GM12878 (cell line): ENCODE data around the gene LIMD2. TPM values are rescaled to one million over a fixed set of nuclear protein-coding genes. Genes with fewer than 3 reads are reported as not detected.

Experiments
- ATAC-seq: fragments of 200-7000 bp; cut with Tn5 transposase; 3 replicates; pipeline ENCODE4 v1.9.1; 2020; ENCODE audit warnings: mild to moderate bottlenecking, moderate library complexity
- BruUV-seq: library from RNA; stranded (reverse); fragments of 400-500 nt; replicated peaks from 2 replicates; lab custom pipeline; 2021; lab: Mats Ljungman, UMichigan
- CTCF ChIA-PET: fragments of 300-600 bp; sonication (Branson Sonifier 250); formaldehyde crosslinking; extraction: SDS; loops from one replicate; lab custom pipeline; 2021; ENCODE audit warnings: inconsistent platforms; lab: Yijun Ruan, JAX
- POLR2A ChIA-PET: fragments of 350-600 bp; formaldehyde crosslinking; extraction: SDS; loops from one replicate; lab custom pipeline; 2021; ENCODE audit warnings: inconsistent platforms; lab: Charles Lee
- RAD21 ChIA-PET: fragments of 300-600 bp; sonication (Branson Sonifier 250); formaldehyde crosslinking; loops from one replicate; lab custom pipeline; 2023; ENCODE audit warnings: antibody characterized with exemption; ENCODE audit not compliant: unreplicated experiment; lab: Charles Lee
- SMC1A ChIA-PET: fragments of 300-600 bp; sonication (Branson Sonifier 250); formaldehyde crosslinking; loops from one replicate; lab custom pipeline; 2023; ENCODE audit not compliant: unreplicated experiment, uncharacterized antibody; lab: Charles Lee
- DNase-seq: peaks from one replicate; pipeline ENCODE4 v3.0.0-alpha.2; 2011; ENCODE audit warnings: low read depth, low spot score
- FAIRE-seq: peaks from 3 replicates; lab custom pipeline; 2011; peaks lifted over from hg19 to GRCh38; lab: Jason Lieb, UNC
- H2AFZ ChIP-seq: 2 replicates; pipeline ENCODE4 v1.6.0; 2011; ENCODE audit warnings: low read depth, low read length, control low read depth; ENCODE audit not compliant: control insufficient read depth
- H3K27ac ChIP-seq: 2 replicates; pipeline ENCODE4 v1.5.1; 2011; ENCODE audit warnings: control low read depth; ENCODE audit not compliant: control insufficient read depth, insufficient read depth
- H3K27me3 ChIP-seq, 2 experiments: replicated peaks in 1 of 2; 2 replicates each; pipeline versions ENCODE4 v1.6.0 to v1.6.1; 2011; ENCODE audit warnings: low read length in 1 of 2; ENCODE audit not compliant: control insufficient read depth in 2 of 2, insufficient read depth in 2 of 2
- H3K36me3 ChIP-seq, 2 experiments: 2 replicates each; pipeline ENCODE4 v1.5.1; 2011; ENCODE audit warnings: low read length in 1 of 2; ENCODE audit not compliant: control insufficient read depth in 2 of 2, insufficient read depth in 2 of 2
- H3K4me1 ChIP-seq: 2 replicates; pipeline ENCODE4 v1.6.1; 2011; ENCODE audit warnings: mild to moderate bottlenecking, low read length, moderate library complexity, mixed read lengths; ENCODE audit not compliant: control insufficient read depth, insufficient read depth
- H3K4me2 ChIP-seq: 2 replicates; pipeline ENCODE4 v1.6.0; 2011; ENCODE audit warnings: control low read depth; ENCODE audit not compliant: control insufficient read depth, insufficient read depth
- H3K4me3 ChIP-seq: fragments of 200-600 bp; sonication (generic); 2 replicates; pipeline ENCODE4 v1.5.1; 2016
- H3K79me2 ChIP-seq: 2 replicates; pipeline ENCODE4 v1.6.0; 2011; ENCODE audit warnings: low read length; ENCODE audit not compliant: control insufficient read depth, insufficient read depth
- H3K9ac ChIP-seq: 2 replicates; pipeline ENCODE4 v1.8.0; 2011; ENCODE audit warnings: low read length, control low read depth, mixed read lengths; ENCODE audit not compliant: control insufficient read depth, insufficient read depth
- H3K9me3 ChIP-seq: replicated peaks from 3 replicates; pipeline ENCODE4 v1.5.1; 2011; ENCODE audit warnings: mild to moderate bottlenecking, low read length; ENCODE audit not compliant: control insufficient read depth, insufficient read depth
- H4K20me1 ChIP-seq: 2 replicates; pipeline ENCODE4 v1.6.0; 2011; ENCODE audit not compliant: control insufficient read depth, insufficient read depth
- EED ChIP-seq: sonication (generic); IDR thresholded peaks from 2 replicates; pipeline ENCODE4 v1.6.1; 2016; ENCODE audit warnings: antibody characterized with exemption, low read depth
- EP300 ChIP-seq, 2 experiments: fragments of 150-350 bp in 1 of 2; IDR thresholded peaks; 2 replicates each; pipeline ENCODE4 v1.6.1; 2011 to 2012; ENCODE audit warnings: low read depth in 2 of 2, low read length in 2 of 2, borderline replicate concordance in 1 of 2, improper control_type of control experiment in 1 of 2, inconsistent platforms in 1 of 2; ENCODE audit not compliant: control insufficient read depth in 1 of 2
- MEF2A ChIP-seq: IDR thresholded peaks from 2 replicates; pipeline ENCODE4 v1.6.1; 2011; ENCODE audit warnings: low read depth, mild to moderate bottlenecking, low read length, moderate library complexity; ENCODE audit not compliant: insufficient read depth
- TAF1 ChIP-seq: IDR thresholded peaks from 2 replicates; pipeline ENCODE4 v1.6.1; 2011; ENCODE audit warnings: mild to moderate bottlenecking, low read depth, low read length, borderline replicate concordance
- WRNIP1 ChIP-seq: IDR thresholded peaks from 2 replicates; pipeline ENCODE4 v1.6.1; 2011; ENCODE audit warnings: low read depth, low read length, improper control_type of control experiment, borderline replicate concordance
- YY1 ChIP-seq: IDR thresholded peaks from 2 replicates; pipeline ENCODE4 v1.6.1; 2011; ENCODE audit warnings: low read depth, mild to moderate bottlenecking, low read length
- WGBS: methylation state at CpG from one replicate; pipeline ENCODE4 v1.1.6; 2016; ENCODE audit warnings: low lambda C conversion rate; ENCODE audit not compliant: insufficient replicate concordance, insufficient coverage; ENCODE audit errors: missing lambda C conversion rate; 5-methylcytosine and 5-hydroxymethylcytosine counted together
- in situ Hi-C: fragments of 300-500 bp; cut with MboI; formaldehyde crosslinking; loops from 9 replicates; pipeline ENCODE4 v1.14.3; 2018; ENCODE audit warnings: mixed read lengths
- intact Hi-C: fragments of 100-400 bp; cut with micrococcal nuclease; formaldehyde crosslinking; loops from one replicate; pipeline ENCODE4 v1.14.2; 2022; ENCODE audit not compliant: unreplicated experiment
- polyA plus RNA-seq, 11 experiments: library from polyadenylated mRNA; depleted of rRNA in 4 of 11; unstranded in 6 of 11; stranded (reverse) in 5 of 11; fragments of >200 nt; fragmentation: Nextera tagmentation in 4 of 11; fragmentation: Illumina TruSeq in 1 of 11; extraction: Ambion mirVana in 4 of 11; extraction: Trizol in 1 of 11; gene quantifications; 1 replicate in 1 of 11; 2 replicates in 10 of 11; pipeline versions ENCODE4 v1.2.1 to v1.2.3, GENCODE V29; 2011 to 2016; ENCODE audit warnings: inconsistent platforms in 2 of 11, missing spikeins in 2 of 11, low read depth in 1 of 11
- total RNA-seq, 4 experiments: library from RNA; depleted of rRNA in 3 of 4; stranded (reverse); fragments of >200 nt in 3 of 4; fragmentation: Illumina TruSeq in 1 of 4; extraction: Trizol in 1 of 4; gene quantifications; 2 replicates each; pipeline versions ENCODE4 v1.2.1 to v1.2.3, GENCODE V29; 2013 to 2021
- TF ChIP-seq, protein P1 (sequence below): fragments of 450-650 bp; IDR thresholded peaks from 2 replicates; pipeline ENCODE4 v1.6.1; 2016; ENCODE audit warnings: mild to moderate bottlenecking

LIMD2 gene
- total and polyA plus RNA-seq, 10 of the 15 experiments (the other 5 are each of a cell fraction or from before 2014, with no cell fraction given): 1.1 to 339 (median 181) TPM

DNA sequence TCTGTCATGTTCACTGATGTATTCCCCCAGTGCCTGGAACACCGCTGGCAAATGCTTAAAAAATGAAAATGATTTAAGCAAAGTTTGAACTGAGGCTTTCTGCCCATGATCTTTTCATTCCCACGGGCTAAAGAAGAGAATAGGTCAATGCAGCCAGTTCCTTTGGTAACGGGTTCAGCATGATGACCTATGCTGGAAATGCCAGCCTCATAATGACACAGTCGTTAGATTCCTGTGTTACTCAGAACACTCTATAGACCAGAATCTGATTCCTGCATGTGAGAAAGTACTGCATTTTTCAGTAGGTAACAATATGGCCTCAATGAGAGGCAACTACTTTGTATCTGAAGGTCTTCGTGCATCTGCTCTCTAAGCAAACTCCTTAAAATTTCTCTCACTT is 19.1 kb upstream of the LIMD2 start:
- FAIRE-seq (no peak), DNase-seq (no peak), ATAC-seq (no peak)
- Histone ChIP-seq H3K27ac (no peak overlapping the region), H3K4me1 (no peaks in the 10 kb centered on the region), H3K9ac (no peak overlapping the region), H3K79me2 (no peaks in the 10 kb centered on the region), H2AFZ (no peak overlapping the region), H3K36me3 (peaks cover 0 to 16% of the 10 kb centered on the region in 2 experiments; a peak in 2 of 4 replicates), H3K27me3 (no peaks in the 10 kb centered on the region), H3K4me3 (no peak overlapping the region), H3K9me3 (no peaks in the 10 kb centered on the region), H4K20me1 (no peaks in the 10 kb centered on the region), H3K4me2 (no peak overlapping the region)
- no TSS peak for BruUV-seq
- ChIA-PET CTCF (interaction anchor here (0.6 kb wide), 1 partner anchor 8 kb away, joined by 3 read pairs; no protein-coding TSS in a partner anchor), POLR2A (interaction anchor here (1.9 kb wide), 1 partner anchor 22 kb away, joined by 5 read pairs; no protein-coding TSS in a partner anchor), SMC1A (interaction anchor here (1.6 kb wide), 1 partner anchor 9 kb away, joined by 4 read pairs; no protein-coding TSS in a partner anchor), RAD21 (no interaction called here)
- in situ Hi-C loops (no loop called here), intact Hi-C loops (no loop called here)
- TF ChIP-seq MEF2A (no peak), YY1 (no peak), WRNIP1 (no peak), EED (no peak), TAF1 (no peak), EP300 (IDR thresholded peaks at IDR 0.05; ENCODE audit: borderline replicate concordance in 1 of 2, control insufficient read depth in 1 of 2, low read depth in 2 of 2, low read length in 2 of 2) (no peak)
- TF ChIP-seq, protein P1, sequence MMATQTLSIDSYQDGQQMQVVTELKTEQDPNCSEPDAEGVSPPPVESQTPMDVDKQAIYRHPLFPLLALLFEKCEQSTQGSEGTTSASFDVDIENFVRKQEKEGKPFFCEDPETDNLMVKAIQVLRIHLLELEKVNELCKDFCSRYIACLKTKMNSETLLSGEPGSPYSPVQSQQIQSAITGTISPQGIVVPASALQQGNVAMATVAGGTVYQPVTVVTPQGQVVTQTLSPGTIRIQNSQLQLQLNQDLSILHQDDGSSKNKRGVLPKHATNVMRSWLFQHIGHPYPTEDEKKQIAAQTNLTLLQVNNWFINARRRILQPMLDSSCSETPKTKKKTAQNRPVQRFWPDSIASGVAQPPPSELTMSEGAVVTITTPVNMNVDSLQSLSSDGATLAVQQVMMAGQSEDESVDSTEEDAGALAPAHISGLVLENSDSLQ: no peak
- WGBS: 81% methylated on average over 5 of the region's 5 CpGs
